ENCODE results near the gene PRKAG2.

Gene PRKAG2

GRCh38 chr7:151694828-151695580 is 181.9 kb downstream of the PRKAG2 start:
- DNase-seq (ENCODE audit: low read depth in 2 of 2), result no peak

- no peak for DNase-seq (ENCODE audit: low read depth in 2 of 2)
Observed at GRCh38 chr7:151694441-151694827, 182.5 kb downstream of the PRKAG2 start.

- DNase-seq (ENCODE audit: low read depth in 2 of 2), result no peak
Observed at GRCh38 chr7:151693140-151693539, 183.8 kb downstream of the PRKAG2 start.

GRCh38 chr7:151692721-151693120 is 184.2 kb downstream of the PRKAG2 start:
- DNase-seq (ENCODE audit: low read depth in 2 of 2), result no peak

GRCh38 chr7:151691449-151691848 is 185.5 kb downstream of the PRKAG2 start:
- DNase-seq (ENCODE audit: low read depth in 2 of 2), result no peak

- no peak for DNase-seq (ENCODE audit: low read depth in 2 of 2)
Observed at GRCh38 chr7:151690606-151691005, 186.3 kb downstream of the PRKAG2 start.

- DNase-seq (ENCODE audit: low read depth in 2 of 2), result no peak
Observed at GRCh38 chr7:151689196-151689971, 187.5 kb downstream of the PRKAG2 start.

- no peak for DNase-seq (ENCODE audit: low read depth in 2 of 2)
Observed at GRCh38 chr7:151688236-151688780, 188.6 kb downstream of the PRKAG2 start.

GRCh38 chr7:151687523-151688235 is 189.2 kb downstream of the PRKAG2 start:
- DNase-seq (ENCODE audit: low read depth in 2 of 2), result no peak

GRCh38 chr7:151686826-151687225 is 190.1 kb downstream of the PRKAG2 start:
- no peak for DNase-seq (ENCODE audit: low read depth in 2 of 2)

GRCh38 chr7:151686016-151686766 is 190.7 kb downstream of the PRKAG2 start:
- no peak for DNase-seq (ENCODE audit: low read depth in 2 of 2)

GRCh38 chr7:151684408-151685175 is 192.3 kb downstream of the PRKAG2 start:
- no peak for DNase-seq (ENCODE audit: low read depth in 2 of 2)

- DNase-seq (ENCODE audit: low read depth in 2 of 2), result no peak
Observed at GRCh38 chr7:151683615-151684407, 193.1 kb downstream of the PRKAG2 start.

GRCh38 chr7:151682831-151683614 is 193.9 kb downstream of the PRKAG2 start:
- DNase-seq (ENCODE audit: low read depth in 2 of 2), result no peak

- no peak for DNase-seq (ENCODE audit: low read depth in 2 of 2)
Observed at GRCh38 chr7:151681726-151682125, 195.2 kb downstream of the PRKAG2 start.

- no peak for DNase-seq (ENCODE audit: low read depth in 2 of 2)
Observed at GRCh38 chr7:151680810-151681209, 196.1 kb downstream of the PRKAG2 start.

- DNase-seq (ENCODE audit: low read depth in 2 of 2), result no peak
Observed at GRCh38 chr7:151679881-151680612, 196.9 kb downstream of the PRKAG2 start.

GRCh38 chr7:151679071-151679708 is 197.7 kb downstream of the PRKAG2 start:
- DNase-seq (ENCODE audit: low read depth in 2 of 2), result no peak

Data from activated CD4-positive, alpha-beta T cell treated with anti-CD3 and anti-CD28 coated beads for 24 hours (primary cell).